GM23338 (cell line): ENCODE results near the gene TMEM101. TPM values are rescaled to one million over a fixed set of nuclear protein-coding genes. Genes with fewer than 3 reads are reported as not detected.

ENCODE experiments used
- ATAC-seq: fragments of 200-7000 bp; cut with Tn5 transposase; 3 replicates; pipeline ENCODE4 v1.9.1; 2020
- DNase-seq: peaks from one replicate; pipeline ENCODE4 v3.0.0-alpha.2; 2015; ENCODE audit warnings: low spot score
- H2AFZ ChIP-seq: fragments of 200-600 bp; sonication (generic); 2 replicates; pipeline ENCODE4 v1.8.0; 2016; ENCODE audit warnings: antibody characterized with exemption, mild to moderate bottlenecking, moderate library complexity
- H3F3A ChIP-seq: fragments of 200-600 bp; sonication (generic); replicated peaks from 2 replicates; pipeline ENCODE4 v1.8.0; 2017; ENCODE audit warnings: antibody characterized with exemption, mixed run types, low read depth
- H3K27ac ChIP-seq: fragments of 200-600 bp; sonication (generic); 2 replicates; pipeline ENCODE4 v1.6.1; 2016; ENCODE audit warnings: low read depth
- H3K27me3 ChIP-seq: fragments of 200-600 bp; sonication (generic); 2 replicates; pipeline ENCODE4 v1.8.0; 2016; ENCODE audit warnings: mild to moderate bottlenecking, mixed run types, moderate library complexity; ENCODE audit not compliant: insufficient read depth
- H3K36me3 ChIP-seq: fragments of 200-600 bp; sonication (generic); 2 replicates; pipeline ENCODE4 v1.8.0; 2016; ENCODE audit warnings: mild to moderate bottlenecking; ENCODE audit not compliant: insufficient read depth
- H3K4me1 ChIP-seq: fragments of 200-600 bp; sonication (generic); 2 replicates; pipeline ENCODE4 v1.8.0; 2016; ENCODE audit warnings: mild to moderate bottlenecking, moderate library complexity; ENCODE audit not compliant: insufficient read depth
- H3K4me2 ChIP-seq: fragments of 200-600 bp; sonication (generic); 2 replicates; pipeline ENCODE4 v1.7.1; 2017; ENCODE audit warnings: mixed run types
- H3K4me3 ChIP-seq: fragments of 200-600 bp; sonication (generic); 2 replicates; pipeline ENCODE4 v1.6.1; 2016; ENCODE audit warnings: mixed run types
- H3K79me2 ChIP-seq: fragments of 200-600 bp; sonication (generic); replicated peaks from 2 replicates; pipeline ENCODE4 v1.8.0; 2017; ENCODE audit warnings: mild to moderate bottlenecking; ENCODE audit not compliant: insufficient read depth
- H3K9me2 ChIP-seq: fragments of 200-600 bp; sonication (generic); 2 replicates; pipeline ENCODE4 v1.8.0; 2017; ENCODE audit not compliant: insufficient read depth
- H4K20me1 ChIP-seq: fragments of 200-600 bp; sonication (generic); replicated peaks from 2 replicates; pipeline ENCODE4 v1.8.0; 2017; ENCODE audit warnings: mild to moderate bottlenecking; ENCODE audit not compliant: insufficient read depth
- H3K27ac Mint-ChIP-seq: 2 replicates; pipeline ENCODE4 v1.8.0; 2020; ENCODE audit warnings: inconsistent platforms, mild to moderate bottlenecking, moderate library complexity, mixed read lengths
- H3K27me3 Mint-ChIP-seq: 3 replicates; pipeline ENCODE4 v1.8.0; 2022; ENCODE audit warnings: low read depth, mild to moderate bottlenecking, moderate library complexity, mixed read lengths, inconsistent platforms; ENCODE audit not compliant: insufficient read depth, poor library complexity
- H3K36me3 Mint-ChIP-seq: 3 replicates; pipeline ENCODE4 v1.8.0; 2021; ENCODE audit warnings: low read depth, mild to moderate bottlenecking, inconsistent platforms, moderate library complexity, mixed read lengths
- H3K4me1 Mint-ChIP-seq: 3 replicates; pipeline ENCODE4 v1.8.0; 2020; ENCODE audit warnings: mild to moderate bottlenecking, inconsistent platforms, mixed read lengths
- H3K4me3 Mint-ChIP-seq: 3 replicates; pipeline ENCODE4 v1.8.0; 2021; ENCODE audit warnings: moderate library complexity, mild to moderate bottlenecking, inconsistent platforms, mixed read lengths
- H3K9me3 Mint-ChIP-seq: 3 replicates; pipeline ENCODE4 v1.8.0; 2020; ENCODE audit warnings: moderate library complexity, mild to moderate bottlenecking, inconsistent platforms, mixed read lengths
- CREB1 ChIP-seq: fragments of 250-450 bp; sonication (Bioruptor Pico); IDR thresholded peaks from 2 replicates; pipeline ENCODE4 v1.5.0; 2020; ENCODE audit warnings: low read depth, mild to moderate bottlenecking, moderate library complexity
- ETS1 ChIP-seq: IDR thresholded peaks from 2 replicates; pipeline ENCODE4 v1.6.1; 2016; ENCODE audit warnings: antibody characterized with exemption
- EZH2 ChIP-seq: fragments of 200-600 bp; sonication (generic); IDR thresholded peaks from one replicate; pipeline ENCODE4 v1.8.0; 2017; ENCODE audit warnings: antibody characterized with exemption, mild to moderate bottlenecking, low read depth; ENCODE audit not compliant: unreplicated experiment
- EZH2phosphoT487 ChIP-seq: fragments of 200-600 bp; sonication (generic); IDR thresholded peaks from one replicate; pipeline ENCODE4 v1.8.1; 2018; ENCODE audit warnings: antibody characterized with exemption; ENCODE audit not compliant: unreplicated experiment
- JUNB ChIP-seq: IDR thresholded peaks from one replicate; pipeline ENCODE4 v1.6.1; 2016; ENCODE audit warnings: antibody characterized with exemption; ENCODE audit not compliant: unreplicated experiment
- POLR2AphosphoS5 ChIP-seq: IDR thresholded peaks from 2 replicates; pipeline ENCODE4 v1.6.1; 2016; ENCODE audit warnings: antibody characterized with exemption, low read depth
- STAT1 ChIP-seq: IDR thresholded peaks from one replicate; pipeline ENCODE4 v1.6.1; 2016; ENCODE audit warnings: antibody characterized with exemption; ENCODE audit not compliant: unreplicated experiment
- ZNF114 ChIP-seq: fragments of 250-450 bp; sonication (Bioruptor Pico); IDR thresholded peaks from 2 replicates; pipeline ENCODE4 v1.5.0; 2020; ENCODE audit warnings: mild to moderate bottlenecking, moderate library complexity
- ZNF331 ChIP-seq: fragments of 250-450 bp; sonication (Bioruptor Pico); IDR thresholded peaks from 2 replicates; pipeline ENCODE4 v1.5.0; 2020; ENCODE audit warnings: low read depth, mild to moderate bottlenecking, moderate library complexity
- polyA plus RNA-seq: library from polyadenylated mRNA; unstranded; fragments of >200 nt; fragmentation: Nextera tagmentation; extraction: Ambion mirVana; gene quantifications from 2 replicates; pipeline ENCODE4 v1.2.1, GENCODE V29; 2016
- total RNA-seq: library from RNA; depleted of rRNA; stranded (reverse); fragments of >200 nt; shearing (Covaris generic); gene quantifications from 2 replicates; pipeline ENCODE4 v1.2.3, GENCODE V29; 2014
- TF ChIP-seq, protein P1 (sequence below), 2 experiments: fragments of 200-600 bp in 1 of 2; sonication (generic) in 1 of 2; conservative IDR thresholded peaks; 2 replicates each; pipeline versions ENCODE4 v1.5.1 to v1.6.1; 2016 to 2017; ENCODE audit warnings: antibody characterized with exemption in 2 of 2, low read depth in 2 of 2, mild to moderate bottlenecking in 2 of 2, moderate library complexity in 1 of 2
- TF ChIP-seq, protein P2 (sequence below): IDR thresholded peaks from one replicate; pipeline ENCODE4 v1.6.1; 2018; ENCODE audit warnings: antibody characterized with exemption; ENCODE audit not compliant: unreplicated experiment

The TMEM101 gene
- total and polyA plus RNA-seq, 2 experiments from 2014 or later, result 15.9 to 31.6 TPM

GRCh38 chr17:44029736-44030135 is 15.0 kb upstream of the TMEM101 start (continued):
- TF ChIP-seq EZH2phosphoT487 (no peak), ZNF331 (CRISPR knock-in tag) (no peak), ZNF114 (CRISPR knock-in tag) (no peak), JUNB (no peak), EZH2 (no peak), CREB1 (no peak), POLR2AphosphoS5 (no peak; the same call in 1 of the 2 replicates), ETS1 (no peak)
- TF ChIP-seq, protein P1, sequence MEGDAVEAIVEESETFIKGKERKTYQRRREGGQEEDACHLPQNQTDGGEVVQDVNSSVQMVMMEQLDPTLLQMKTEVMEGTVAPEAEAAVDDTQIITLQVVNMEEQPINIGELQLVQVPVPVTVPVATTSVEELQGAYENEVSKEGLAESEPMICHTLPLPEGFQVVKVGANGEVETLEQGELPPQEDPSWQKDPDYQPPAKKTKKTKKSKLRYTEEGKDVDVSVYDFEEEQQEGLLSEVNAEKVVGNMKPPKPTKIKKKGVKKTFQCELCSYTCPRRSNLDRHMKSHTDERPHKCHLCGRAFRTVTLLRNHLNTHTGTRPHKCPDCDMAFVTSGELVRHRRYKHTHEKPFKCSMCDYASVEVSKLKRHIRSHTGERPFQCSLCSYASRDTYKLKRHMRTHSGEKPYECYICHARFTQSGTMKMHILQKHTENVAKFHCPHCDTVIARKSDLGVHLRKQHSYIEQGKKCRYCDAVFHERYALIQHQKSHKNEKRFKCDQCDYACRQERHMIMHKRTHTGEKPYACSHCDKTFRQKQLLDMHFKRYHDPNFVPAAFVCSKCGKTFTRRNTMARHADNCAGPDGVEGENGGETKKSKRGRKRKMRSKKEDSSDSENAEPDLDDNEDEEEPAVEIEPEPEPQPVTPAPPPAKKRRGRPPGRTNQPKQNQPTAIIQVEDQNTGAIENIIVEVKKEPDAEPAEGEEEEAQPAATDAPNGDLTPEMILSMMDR (conservative IDR thresholded peaks at IDR 0.05; ENCODE audit: low read depth in 2 of 2), result no peak

- H3K27ac ChIP-seq, result 0 out of 2 replicates have a peak overlapping the region, but pooled peaks have one; percentile 59
- no peaks in the 10 kb centered on the region for H3K4me1 Mint-ChIP-seq
- no peak for TF ChIP-seq STAT1
- TF ChIP-seq ZNF114 (CRISPR knock-in tag), result no peak
- no peak for TF ChIP-seq EZH2phosphoT487
- TF ChIP-seq POLR2AphosphoS5, result no peak
- H3K36me3 ChIP-seq, result no peaks in the 10 kb centered on the region; the same call in 1 of the 2 replicates
- H3K4me3 ChIP-seq, result no peak overlapping the region
- no peak overlapping the region for H3K4me3 Mint-ChIP-seq
- H3K79me2 ChIP-seq, result no peaks in the 10 kb centered on the region
- H3K4me2 ChIP-seq, result no peak overlapping the region
- no peak overlapping the region; the same call in 1 of the 2 replicates for H3K27ac Mint-ChIP-seq
- peaks cover 9% of the 10 kb centered on the region for H4K20me1 ChIP-seq
- no peak for DNase-seq
- peaks cover 5% of the 10 kb centered on the region for H3K27me3 Mint-ChIP-seq
- H3K4me1 ChIP-seq, result no peaks in the 10 kb centered on the region
- H2AFZ ChIP-seq, result no peak overlapping the region
- ATAC-seq, result no peak
- no peaks in the 10 kb centered on the region for H3K27me3 ChIP-seq
- H3F3A ChIP-seq, result 0 out of 2 replicates have a peak, but pooled peaks cover 7% of the 10 kb centered on the region
- H3K36me3 Mint-ChIP-seq, result peaks cover 8% of the 10 kb centered on the region
- no peaks in the 10 kb centered on the region for H3K9me2 ChIP-seq
- no peaks in the 10 kb centered on the region for H3K9me3 Mint-ChIP-seq
Measured at GRCh38 chr17:44024853-44025252, 10.1 kb upstream of the TMEM101 start.

GRCh38 chr17:44024271-44024663 is 9.5 kb upstream of the TMEM101 start:
- Mint-ChIP-seq H3K27me3 (peaks cover 5% of the 10 kb centered on the region), H3K4me3 (no peak overlapping the region), H3K36me3 (peaks cover 5% of the 10 kb centered on the region; the same call in 2 of the 3 replicates), H3K4me1 (no peaks in the 10 kb centered on the region), H3K9me3 (no peaks in the 10 kb centered on the region), H3K27ac (no peak overlapping the region)
- Histone ChIP-seq H3F3A (0 out of 2 replicates have a peak, but pooled peaks cover 7% of the 10 kb centered on the region), H3K27me3 (no peaks in the 10 kb centered on the region), H3K9me2 (no peaks in the 10 kb centered on the region), H3K36me3 (no peaks in the 10 kb centered on the region; the same call in 1 of the 2 replicates), H3K4me3 (no peak overlapping the region), H2AFZ (no peak overlapping the region), H3K4me1 (no peaks in the 10 kb centered on the region), H3K27ac (no peak overlapping the region), H4K20me1 (peaks cover 7% of the 10 kb centered on the region; the same call in 1 of the 2 replicates), H3K79me2 (no peaks in the 10 kb centered on the region), H3K4me2 (no peak overlapping the region)
- ATAC-seq (no peak; the same call in 1 of the 3 replicates), DNase-seq (no peak)
- TF ChIP-seq POLR2AphosphoS5, result no peak
- TF ChIP-seq, protein P2, sequence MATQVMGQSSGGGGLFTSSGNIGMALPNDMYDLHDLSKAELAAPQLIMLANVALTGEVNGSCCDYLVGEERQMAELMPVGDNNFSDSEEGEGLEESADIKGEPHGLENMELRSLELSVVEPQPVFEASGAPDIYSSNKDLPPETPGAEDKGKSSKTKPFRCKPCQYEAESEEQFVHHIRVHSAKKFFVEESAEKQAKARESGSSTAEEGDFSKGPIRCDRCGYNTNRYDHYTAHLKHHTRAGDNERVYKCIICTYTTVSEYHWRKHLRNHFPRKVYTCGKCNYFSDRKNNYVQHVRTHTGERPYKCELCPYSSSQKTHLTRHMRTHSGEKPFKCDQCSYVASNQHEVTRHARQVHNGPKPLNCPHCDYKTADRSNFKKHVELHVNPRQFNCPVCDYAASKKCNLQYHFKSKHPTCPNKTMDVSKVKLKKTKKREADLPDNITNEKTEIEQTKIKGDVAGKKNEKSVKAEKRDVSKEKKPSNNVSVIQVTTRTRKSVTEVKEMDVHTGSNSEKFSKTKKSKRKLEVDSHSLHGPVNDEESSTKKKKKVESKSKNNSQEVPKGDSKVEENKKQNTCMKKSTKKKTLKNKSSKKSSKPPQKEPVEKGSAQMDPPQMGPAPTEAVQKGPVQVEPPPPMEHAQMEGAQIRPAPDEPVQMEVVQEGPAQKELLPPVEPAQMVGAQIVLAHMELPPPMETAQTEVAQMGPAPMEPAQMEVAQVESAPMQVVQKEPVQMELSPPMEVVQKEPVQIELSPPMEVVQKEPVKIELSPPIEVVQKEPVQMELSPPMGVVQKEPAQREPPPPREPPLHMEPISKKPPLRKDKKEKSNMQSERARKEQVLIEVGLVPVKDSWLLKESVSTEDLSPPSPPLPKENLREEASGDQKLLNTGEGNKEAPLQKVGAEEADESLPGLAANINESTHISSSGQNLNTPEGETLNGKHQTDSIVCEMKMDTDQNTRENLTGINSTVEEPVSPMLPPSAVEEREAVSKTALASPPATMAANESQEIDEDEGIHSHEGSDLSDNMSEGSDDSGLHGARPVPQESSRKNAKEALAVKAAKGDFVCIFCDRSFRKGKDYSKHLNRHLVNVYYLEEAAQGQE, result no peak
- TF ChIP-seq ETS1, result no peak
- no peak for TF ChIP-seq CREB1
- no peak for TF ChIP-seq EZH2phosphoT487
